GM18507 (cell line): ENCODE measurements around the gene ZNF747.
"Not testable (repeated sequence)": the region's sequence is repeated elsewhere in the genome, so short reads cannot be mapped to it uniquely, and the experiment has no call there.

Experiments
- DNase-seq: peaks from one replicate; pipeline ENCODE4 v3.0.0; 2011; ENCODE audit warnings: low read depth; ENCODE audit not compliant: insufficient read length; ENCODE audit errors: extremely low spot score
- FAIRE-seq: peaks from 2 replicates; lab custom pipeline; 2011; peaks lifted over from hg19 to GRCh38; lab: Jason Lieb, UNC

ZNF747 gene

DNA sequence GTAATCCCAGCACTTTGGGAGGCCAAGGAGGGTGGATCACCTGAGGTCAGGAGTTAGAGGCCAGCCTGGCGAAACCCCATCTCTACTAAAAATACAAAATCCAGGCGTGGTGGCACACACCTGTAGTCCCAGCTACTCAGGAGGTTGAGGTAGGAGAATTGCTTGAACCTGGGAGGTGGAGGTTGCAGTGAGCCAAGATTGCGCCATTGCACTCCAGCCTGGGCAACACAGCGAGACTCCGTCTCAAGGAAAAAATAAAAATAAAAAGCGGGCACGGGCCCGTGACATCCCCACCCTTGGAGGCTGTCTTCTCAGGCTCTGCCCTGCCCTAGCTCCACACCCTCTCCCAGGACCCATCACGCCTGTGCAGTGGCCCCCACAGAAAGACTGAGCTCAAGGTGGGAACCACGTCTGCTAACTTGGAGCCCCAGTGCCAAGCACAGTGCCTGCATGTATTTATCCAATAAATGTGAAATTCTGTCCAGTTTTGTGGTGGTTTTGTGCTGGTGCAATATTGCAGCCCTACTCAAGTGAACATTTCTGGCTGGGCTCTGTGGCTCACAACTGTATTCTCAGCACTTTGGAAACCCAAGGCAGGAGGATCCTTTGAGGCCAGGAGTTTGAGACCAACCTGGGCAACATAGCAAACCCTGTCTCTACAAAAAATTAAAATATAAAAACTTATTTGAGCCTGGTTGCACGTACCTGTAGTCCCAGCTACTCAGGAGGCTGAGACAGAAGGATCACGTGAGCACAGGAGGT lies 11.8 kb downstream of the ZNF747 start:
- not testable (repeated sequence) for FAIRE-seq, DNase-seq

- no peak for FAIRE-seq
Measured at GRCh38 chr16:30521873-30522641, 12.6 kb downstream of the ZNF747 start.

GRCh38 chr16:30521476-30521872 lies 13.2 kb downstream of the ZNF747 start:
- FAIRE-seq (no peak), DNase-seq (no peak)

More at GRCh38 chr16:30521873-30522641, 12.6 kb downstream of the ZNF747 start:
- no peak for DNase-seq

DNA sequence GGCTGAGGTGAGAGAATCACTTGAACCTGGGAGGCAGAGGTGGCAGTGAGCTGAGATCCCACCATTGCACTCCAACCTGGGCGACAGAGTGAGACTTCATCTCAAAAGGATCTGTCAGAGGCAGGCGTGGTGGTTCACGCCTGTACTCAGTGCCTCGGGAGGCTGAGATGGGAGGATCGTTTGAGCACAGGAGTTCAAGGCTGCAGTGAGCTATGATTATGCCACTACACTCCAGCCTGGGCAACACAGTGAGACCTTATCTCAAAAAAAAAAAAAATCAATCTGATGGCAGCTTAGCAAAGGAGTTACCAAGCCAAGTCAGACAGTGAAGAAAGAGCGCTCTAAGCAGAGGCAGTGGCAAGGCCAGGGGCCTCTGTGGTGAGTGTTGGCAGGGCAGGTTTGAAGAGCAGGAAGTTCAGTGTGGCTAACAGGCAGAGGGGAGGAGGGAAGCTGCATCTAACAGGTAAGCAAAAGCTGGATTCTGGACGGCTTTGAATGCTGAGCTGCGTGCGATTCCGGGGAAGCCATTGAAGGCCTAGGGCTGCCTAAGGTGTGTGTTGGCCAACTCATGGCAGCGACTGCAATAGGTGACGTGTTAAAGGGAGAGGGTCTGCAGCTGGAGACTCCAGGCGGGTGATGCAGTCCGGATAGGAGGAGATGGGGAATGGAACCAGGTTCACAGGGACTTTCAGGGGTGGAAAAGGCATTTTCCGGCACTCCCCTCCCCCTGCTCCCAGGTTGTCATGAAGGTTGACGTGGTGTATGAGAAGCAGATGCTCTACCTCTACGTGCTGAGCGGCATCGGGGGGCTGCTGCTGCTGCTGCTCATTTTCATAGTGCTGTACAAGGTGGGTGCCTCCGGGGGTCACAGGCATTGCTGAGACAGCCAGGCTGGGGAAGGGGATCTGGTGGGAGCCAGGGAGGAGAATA lies 15.3 kb downstream of the ZNF747 start:
- no peak for FAIRE-seq
- DNase-seq: no peak

- FAIRE-seq (no peak), DNase-seq (no peak)
Measured at GRCh38 chr16:30518552-30518951, 16.1 kb downstream of the ZNF747 start.

- no peak for DNase-seq
- FAIRE-seq: no peak
Measured at GRCh38 chr16:30515275-30515674, 19.4 kb downstream of the ZNF747 start.

DNA sequence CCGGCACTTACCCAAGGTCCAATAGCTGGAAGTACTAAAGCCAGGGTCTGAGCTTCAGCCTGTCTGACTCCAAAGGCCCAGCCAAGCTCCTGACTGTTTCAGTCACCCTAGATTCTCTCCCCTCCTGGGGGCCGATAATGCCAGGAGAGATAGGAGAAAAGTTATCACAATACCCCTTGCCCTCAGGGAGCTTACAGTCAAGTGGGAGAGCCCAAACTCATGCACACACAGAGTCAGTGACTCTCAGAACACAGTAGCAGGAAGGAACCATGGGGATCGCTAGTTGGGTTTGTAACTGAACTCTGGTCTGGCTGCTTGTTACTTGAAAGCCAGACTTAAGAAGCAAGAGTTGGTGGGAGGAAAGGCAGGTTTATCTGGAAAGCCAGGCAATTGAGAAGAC lies 23.1 kb downstream of the ZNF747 start:
- DNase-seq: no peak
- no peak for FAIRE-seq

- no peak for FAIRE-seq
Measured at GRCh38 chr16:30510376-30510938, 24.2 kb downstream of the ZNF747 start.

DNA sequence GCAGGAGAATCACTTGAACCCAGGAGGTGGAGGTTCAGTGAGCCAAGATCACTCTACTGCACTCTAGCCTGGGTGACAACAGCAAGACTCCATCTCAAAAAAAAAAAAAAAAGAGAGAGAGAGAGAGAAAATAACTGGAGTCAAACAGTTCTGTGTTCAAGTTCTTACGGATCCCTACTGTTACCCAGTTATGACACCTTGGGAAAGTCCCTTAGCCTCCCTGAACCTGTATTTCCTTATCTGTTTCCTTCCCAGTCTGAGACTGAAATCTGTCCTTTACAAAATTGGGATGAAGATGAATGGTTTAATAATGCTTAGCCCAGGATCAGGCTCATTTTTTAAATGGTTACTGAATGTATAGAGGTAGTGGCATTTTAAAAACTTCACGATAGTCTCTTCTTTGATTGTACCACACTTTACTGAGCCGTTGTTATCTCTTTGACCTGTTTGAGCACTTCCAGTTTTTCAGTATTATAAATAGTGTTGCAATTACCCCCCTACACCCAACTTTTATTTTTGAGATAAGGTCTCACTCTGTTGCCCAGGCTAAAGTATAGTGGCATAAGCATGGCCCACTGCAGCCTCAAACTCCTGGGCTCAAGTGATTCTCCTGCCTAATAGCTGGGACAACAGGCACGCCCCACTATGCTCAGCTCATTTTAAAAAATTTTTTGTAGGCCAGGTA lies 25.4 kb downstream of the ZNF747 start:
- FAIRE-seq (no peak), DNase-seq (no peak)

More at GRCh38 chr16:30510376-30510938, 24.2 kb downstream of the ZNF747 start:
- no peak for DNase-seq

- no peak for DNase-seq
- FAIRE-seq: no peak
Measured at GRCh38 chr16:30503403-30504296, 31.0 kb downstream of the ZNF747 start.

GRCh38 chr16:30499284-30499683 lies 35.4 kb downstream of the ZNF747 start:
- FAIRE-seq: no peak
- DNase-seq: no peak

DNA sequence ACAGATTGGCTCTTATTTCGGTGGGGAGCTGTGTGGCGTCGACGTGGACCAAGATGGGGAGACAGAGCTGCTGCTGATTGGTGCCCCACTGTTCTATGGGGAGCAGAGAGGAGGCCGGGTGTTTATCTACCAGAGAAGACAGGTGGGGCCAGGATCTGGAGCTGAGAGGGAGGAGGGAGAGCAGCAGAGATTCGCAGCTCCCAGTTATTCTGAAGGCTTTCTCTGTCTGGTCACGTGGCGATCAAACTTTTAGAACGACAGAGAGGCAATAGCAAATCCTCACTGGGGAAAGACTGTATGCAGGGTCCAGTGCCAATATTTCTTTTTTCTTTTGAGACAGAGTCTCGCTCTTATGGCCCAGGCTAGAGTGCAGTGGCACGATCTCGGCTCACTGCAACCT lies 39.9 kb downstream of the ZNF747 start:
- no peak for DNase-seq
- FAIRE-seq: no peak

DNA sequence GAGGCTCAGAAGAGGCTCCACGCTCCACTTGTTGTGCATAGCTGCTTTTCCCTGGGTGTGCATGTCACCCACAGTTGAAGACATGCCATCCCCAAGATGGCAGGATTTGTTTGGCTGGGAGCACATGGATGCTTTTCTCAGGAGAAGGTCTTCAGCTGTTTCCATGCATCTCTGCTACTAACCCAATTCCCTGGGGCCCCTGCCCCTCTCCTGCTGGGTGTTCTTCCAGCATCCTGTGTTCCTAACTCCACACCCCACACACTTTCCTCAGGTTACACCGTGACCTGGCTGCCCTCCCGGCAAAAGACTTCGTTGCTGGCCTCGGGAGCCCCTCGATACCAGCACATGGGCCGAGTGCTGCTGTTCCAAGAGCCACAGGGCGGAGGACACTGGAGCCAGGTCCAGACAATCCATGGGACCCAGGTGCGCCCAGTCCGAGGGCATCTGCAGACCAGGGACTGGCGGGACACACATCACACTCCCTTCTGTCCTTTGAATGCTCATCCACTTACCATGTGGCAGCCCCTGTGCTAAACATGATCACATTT lies 40.6 kb downstream of the ZNF747 start:
- DNase-seq: no peak
- FAIRE-seq: no peak

DNA sequence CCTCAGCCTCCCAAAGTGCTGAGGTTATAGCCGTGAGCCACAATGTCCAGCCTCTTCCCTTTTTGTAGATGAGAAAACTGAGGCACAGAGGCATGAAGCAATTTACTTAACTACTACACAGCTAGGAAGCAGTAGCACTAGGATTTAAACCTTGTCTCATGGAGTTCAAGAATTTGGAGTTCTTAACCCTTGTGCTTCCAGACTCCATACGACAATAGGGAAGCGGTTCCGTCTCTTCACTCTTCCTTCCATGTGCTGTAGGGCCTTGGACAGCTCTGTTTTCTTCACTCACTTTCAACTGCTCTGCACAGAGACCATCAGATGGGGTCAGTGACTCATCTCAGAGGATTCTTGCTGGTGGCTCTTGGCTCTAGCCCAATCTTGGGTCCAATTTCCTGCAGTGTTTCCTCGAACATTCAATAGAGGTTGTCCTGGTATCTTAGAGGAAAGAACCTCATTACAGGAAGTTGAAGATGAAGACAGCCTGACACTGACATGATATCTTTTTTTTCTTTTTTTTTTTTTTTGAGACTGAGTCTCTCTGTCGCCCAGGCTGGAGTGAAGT lies 42.8 kb downstream of the ZNF747 start:
- DNase-seq (no peak), FAIRE-seq (no peak)

DNA sequence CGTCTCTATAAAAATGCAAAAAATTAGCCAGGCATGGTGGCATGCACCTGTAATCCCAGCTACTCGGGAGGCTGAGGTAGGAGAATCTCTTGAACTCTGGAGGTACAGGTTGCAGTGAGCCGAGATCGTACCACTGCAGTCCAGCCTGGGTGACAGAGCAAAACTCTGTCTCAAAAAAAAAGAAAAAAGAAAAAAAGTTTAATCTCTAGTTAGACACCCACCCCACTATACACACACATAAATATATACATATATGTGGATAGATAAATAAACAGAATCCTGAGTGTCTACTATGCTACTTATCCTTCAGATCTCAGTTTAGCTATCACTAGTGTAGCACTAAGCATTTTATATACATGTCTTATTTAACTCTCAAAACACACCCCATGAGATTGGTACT lies 43.4 kb downstream of the ZNF747 start:
- FAIRE-seq (no peak), DNase-seq (no peak)

DNA sequence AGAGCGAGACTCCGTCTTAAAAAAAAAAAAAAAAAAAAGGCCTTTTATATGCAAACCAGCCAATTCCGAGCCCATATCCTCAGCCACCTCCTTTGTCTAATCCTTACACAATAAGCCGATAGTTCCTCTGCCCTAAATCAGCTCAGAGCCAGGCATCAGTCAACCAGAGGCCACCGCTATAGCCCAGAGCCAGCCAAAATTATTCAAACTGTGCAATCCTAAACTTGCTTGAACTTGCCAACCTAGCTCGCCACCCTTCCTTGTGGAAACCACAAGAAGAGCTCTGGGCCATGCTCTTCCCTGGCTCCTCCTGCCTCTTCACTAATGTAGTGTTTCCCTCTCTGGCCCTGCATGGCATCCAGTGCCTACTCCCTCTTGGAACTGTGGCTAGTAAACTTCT lies 44.4 kb downstream of the ZNF747 start:
- DNase-seq: no peak
- FAIRE-seq: no peak

GRCh38 chr16:30488764-30489605 lies 45.7 kb downstream of the ZNF747 start:
- no peak for FAIRE-seq

More at GRCh38 chr16:30488764-30489605, 45.7 kb downstream of the ZNF747 start:
- DNase-seq: no peak
